ENCODE measurements around the gene UPK3BL1.
"Not testable (repeated sequence)": the region's sequence is repeated elsewhere in the genome, so short reads cannot be mapped to it uniquely, and the experiment has no call there.

UPK3BL1 gene

GRCh38 chr7:102642691-102643090 is at the start of gene UPK3BL1:
Gene UPK3BL1, minus strand, starts transcription at chr7:102642791. Its CDS starts 50 bp downstream, at chr7:102642741.
- DNase-seq = not testable (repeated sequence)

- not testable (repeated sequence) for DNase-seq
These were observed 48.0 kb upstream of the UPK3BL1 start for GRCh38 chr7:102690602-102691001.

GRCh38 chr7:102689436-102690282 is 47.1 kb upstream of the UPK3BL1 start:
- DNase-seq = not testable (repeated sequence)

GRCh38 chr7:102688299-102689036 is 45.9 kb upstream of the UPK3BL1 start:
- DNase-seq = not testable (repeated sequence)

- DNase-seq = not testable (repeated sequence)
These were observed 40.0 kb upstream of the UPK3BL1 start for GRCh38 chr7:102682560-102682959.

- DNase-seq = not testable (repeated sequence)
These were observed 38.2 kb upstream of the UPK3BL1 start for GRCh38 chr7:102680780-102681179.

GRCh38 chr7:102675545-102675944 is 33.0 kb upstream of the UPK3BL1 start:
- DNase-seq = not testable (repeated sequence)

- DNase-seq = not testable (repeated sequence)
These were observed 31.0 kb upstream of the UPK3BL1 start for GRCh38 chr7:102673447-102674067.

- not testable (repeated sequence) for DNase-seq
These were observed 29.3 kb upstream of the UPK3BL1 start for GRCh38 chr7:102671956-102672307.

- not testable (repeated sequence) for DNase-seq
These were observed 28.8 kb upstream of the UPK3BL1 start, which contains the start of gene POLR2J2 for GRCh38 chr7:102671166-102671955. Gene POLR2J2, minus strand, starts transcription at chr7:102671663. Its CDS starts 62 bp downstream, at chr7:102671601.

GRCh38 chr7:102667523-102667922 is 24.9 kb upstream of the UPK3BL1 start:
- DNase-seq = not testable (repeated sequence)

- DNase-seq = not testable (repeated sequence)
These were observed 24.3 kb upstream of the UPK3BL1 start for GRCh38 chr7:102666850-102667249.

GRCh38 chr7:102664765-102665164 is 22.2 kb upstream of the UPK3BL1 start:
- not testable (repeated sequence) for DNase-seq

- not testable (repeated sequence) for DNase-seq
These were observed 7.3 kb upstream of the UPK3BL1 start, which contains the start of gene SPDYE2B for GRCh38 chr7:102649924-102650323. Gene SPDYE2B, plus strand, starts transcription at chr7:102650319. Its CDS starts 2,030 bp downstream, at chr7:102652349.

GRCh38 chr7:102647813-102648212 is 5.2 kb upstream of the UPK3BL1 start:
- not testable (repeated sequence) for DNase-seq

- not testable (repeated sequence) for DNase-seq
These were observed 813 bp upstream of the UPK3BL1 start for GRCh38 chr7:102643404-102643803.

GRCh38 chr7:102638848-102639247 is 3.7 kb downstream of the UPK3BL1 start:
- not testable (repeated sequence) for DNase-seq

GRCh38 chr7:102636956-102637355 is 5.6 kb downstream of the UPK3BL1 start:
- DNase-seq = not testable (repeated sequence)

GRCh38 chr7:102635354-102635753 is 7.2 kb downstream of the UPK3BL1 start:
- not testable (repeated sequence) for DNase-seq

- DNase-seq = not testable (repeated sequence)
These were observed 8.3 kb downstream of the UPK3BL1 start for GRCh38 chr7:102634299-102634698.

GRCh38 chr7:102630622-102631021 is 12.0 kb downstream of the UPK3BL1 start:
- not testable (repeated sequence) for DNase-seq

Data from NCI-H1417 treated with DMSO at 0.1 percent for 48 hours (cell line).